Fibroblast of lung (primary cell): ENCODE measurements around the gene IFTAP. TPM values are rescaled to one million over a fixed set of nuclear protein-coding genes. Genes with fewer than 3 reads are reported as not detected.

Experiments
- DNase-seq, 2 donors: peaks; one replicate each; pipeline versions ENCODE4 v3.0.0 to v3.0.0-alpha.2; 2010; ENCODE audit warnings: low read depth in 2 of 2
- H2AFZ ChIP-seq: 2 replicates; pipeline ENCODE4 v1.5.1; 2012; ENCODE audit warnings: low read length, control low read depth, inconsistent platforms
- H3K27ac ChIP-seq: 2 replicates; pipeline ENCODE4 v1.5.1; 2011; ENCODE audit warnings: low read length, control low read depth; ENCODE audit not compliant: insufficient read depth
- H3K27me3 ChIP-seq: 2 replicates; pipeline ENCODE4 v1.5.1; 2011; ENCODE audit warnings: mild to moderate bottlenecking, low read length; ENCODE audit not compliant: control insufficient read depth, insufficient read depth
- H3K36me3 ChIP-seq: 2 replicates; pipeline ENCODE4 v1.5.1; 2011; ENCODE audit warnings: low read length; ENCODE audit not compliant: control insufficient read depth, insufficient read depth
- H3K4me1 ChIP-seq: 2 replicates; pipeline ENCODE4 v1.5.1; 2011; ENCODE audit warnings: low read length; ENCODE audit not compliant: control insufficient read depth, insufficient read depth; ENCODE audit errors: extremely low read depth
- H3K4me2 ChIP-seq: 2 replicates; pipeline ENCODE4 v1.5.1; 2011; ENCODE audit warnings: low read length, control low read depth; ENCODE audit not compliant: insufficient read depth; ENCODE audit errors: extremely low read depth
- H3K4me3 ChIP-seq, 4 experiments: fragments of 200-600 bp in 1 of 4; sonication (generic) in 1 of 4; replicated peaks in 1 of 4; 2 replicates each; pipeline ENCODE4 v1.5.1; 2011 to 2016; ENCODE audit warnings: low read length in 4 of 4, low read depth in 3 of 4, mild to moderate bottlenecking in 3 of 4, control low read depth in 2 of 4, inconsistent platforms in 1 of 4, mixed read lengths in 1 of 4; ENCODE audit not compliant: insufficient read depth in 1 of 4; ENCODE audit errors: control extremely low read depth in 1 of 4
- H3K79me2 ChIP-seq: 2 replicates; pipeline ENCODE4 v1.5.1; 2012; ENCODE audit warnings: mild to moderate bottlenecking, low read length, inconsistent platforms; ENCODE audit not compliant: control insufficient read depth, insufficient read depth
- H3K9ac ChIP-seq: 2 replicates; pipeline ENCODE4 v1.5.1; 2011; ENCODE audit warnings: mild to moderate bottlenecking, low read length, control low read depth; ENCODE audit not compliant: insufficient read depth
- H3K9me3 ChIP-seq: 2 replicates; pipeline ENCODE4 v1.5.1; 2012; ENCODE audit warnings: low read depth, low read length; ENCODE audit not compliant: control insufficient read depth, insufficient read depth
- H4K20me1 ChIP-seq: 2 replicates; pipeline ENCODE4 v1.5.1; 2011; ENCODE audit warnings: low read length; ENCODE audit not compliant: control insufficient read depth, insufficient read depth; ENCODE audit errors: extremely low read depth
- EZH2 ChIP-seq: IDR thresholded peaks from 2 replicates; pipeline ENCODE4 v1.5.1; 2012; ENCODE audit warnings: low read length, control low read depth, mild to moderate bottlenecking; ENCODE audit errors: missing control alignments
- polyA plus RNA-seq, 2 donors: library from polyadenylated mRNA; depleted of rRNA in 1 of 2; stranded (reverse) in 1 of 2; unstranded in 1 of 2; fragments of >200 nt; gene quantifications; 2 replicates each; pipeline ENCODE4 v1.2.1, GENCODE V29; 2011 to 2012; ENCODE audit warnings: missing spikeins in 1 of 2
- total RNA-seq: library from RNA; depleted of rRNA; stranded (reverse); fragments of >200 nt; gene quantifications from 2 replicates; pipeline ENCODE4 v1.2.1, GENCODE V29; 2014
- TF ChIP-seq, protein P1 (sequence below), 2 donors: IDR thresholded peaks in 1 of 2; conservative IDR thresholded peaks in 1 of 2; 1 replicate in 1 of 2; 2 replicates in 1 of 2; pipeline ENCODE4 v1.5.1; 2011 to 2012; ENCODE audit warnings: low read length in 2 of 2, control low read depth in 1 of 2, inconsistent platforms in 1 of 2, low read depth in 1 of 2, mild to moderate bottlenecking in 1 of 2

The IFTAP gene
- total and polyA plus RNA-seq, 2 donors (not counting 1 experiment from before 2014, with no cell fraction given), result 41.1 to 42.7 TPM

DNA sequence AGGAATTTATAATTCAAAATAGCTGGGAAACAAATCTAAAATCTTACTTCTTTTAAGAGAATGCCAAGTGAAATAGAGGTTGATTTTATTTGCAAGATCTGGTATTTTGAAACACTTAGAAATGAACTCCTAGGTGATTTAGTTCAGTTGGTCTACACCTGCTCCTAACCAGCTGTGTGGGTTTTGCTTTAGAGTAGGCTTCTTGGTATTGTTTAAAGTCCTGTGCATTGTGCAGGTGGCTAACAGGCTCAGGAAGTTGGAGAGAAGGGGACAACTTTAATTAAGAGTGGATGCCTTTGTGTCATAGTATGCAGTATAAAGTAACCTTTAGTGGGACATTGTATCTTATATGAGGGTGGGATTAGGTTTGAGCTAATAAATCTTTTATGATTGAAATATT is 7.8 kb downstream of the IFTAP start:
- Histone ChIP-seq H3K27me3 (no peaks in the 10 kb centered on the region), H3K36me3 (no peaks in the 10 kb centered on the region), H3K9ac (no peak overlapping the region), H3K4me3 (no peak overlapping the region), H2AFZ (no peak overlapping the region), H4K20me1 (no peaks in the 10 kb centered on the region), H3K79me2 (no peaks in the 10 kb centered on the region), H3K27ac (no peak overlapping the region), H3K4me2 (no peak overlapping the region), H3K4me1 (no peaks in the 10 kb centered on the region), H3K9me3 (no peaks in the 10 kb centered on the region)
- no peak for TF ChIP-seq EZH2
- TF ChIP-seq, protein P1, sequence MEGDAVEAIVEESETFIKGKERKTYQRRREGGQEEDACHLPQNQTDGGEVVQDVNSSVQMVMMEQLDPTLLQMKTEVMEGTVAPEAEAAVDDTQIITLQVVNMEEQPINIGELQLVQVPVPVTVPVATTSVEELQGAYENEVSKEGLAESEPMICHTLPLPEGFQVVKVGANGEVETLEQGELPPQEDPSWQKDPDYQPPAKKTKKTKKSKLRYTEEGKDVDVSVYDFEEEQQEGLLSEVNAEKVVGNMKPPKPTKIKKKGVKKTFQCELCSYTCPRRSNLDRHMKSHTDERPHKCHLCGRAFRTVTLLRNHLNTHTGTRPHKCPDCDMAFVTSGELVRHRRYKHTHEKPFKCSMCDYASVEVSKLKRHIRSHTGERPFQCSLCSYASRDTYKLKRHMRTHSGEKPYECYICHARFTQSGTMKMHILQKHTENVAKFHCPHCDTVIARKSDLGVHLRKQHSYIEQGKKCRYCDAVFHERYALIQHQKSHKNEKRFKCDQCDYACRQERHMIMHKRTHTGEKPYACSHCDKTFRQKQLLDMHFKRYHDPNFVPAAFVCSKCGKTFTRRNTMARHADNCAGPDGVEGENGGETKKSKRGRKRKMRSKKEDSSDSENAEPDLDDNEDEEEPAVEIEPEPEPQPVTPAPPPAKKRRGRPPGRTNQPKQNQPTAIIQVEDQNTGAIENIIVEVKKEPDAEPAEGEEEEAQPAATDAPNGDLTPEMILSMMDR (conservative IDR thresholded peaks at IDR 0.05 in 1 of 2, IDR thresholded peaks at IDR 0.05 in 1 of 2; ENCODE audit: low read depth in 1 of 2, low read length in 2 of 2), result no peak
- no peak for DNase-seq

DNA sequence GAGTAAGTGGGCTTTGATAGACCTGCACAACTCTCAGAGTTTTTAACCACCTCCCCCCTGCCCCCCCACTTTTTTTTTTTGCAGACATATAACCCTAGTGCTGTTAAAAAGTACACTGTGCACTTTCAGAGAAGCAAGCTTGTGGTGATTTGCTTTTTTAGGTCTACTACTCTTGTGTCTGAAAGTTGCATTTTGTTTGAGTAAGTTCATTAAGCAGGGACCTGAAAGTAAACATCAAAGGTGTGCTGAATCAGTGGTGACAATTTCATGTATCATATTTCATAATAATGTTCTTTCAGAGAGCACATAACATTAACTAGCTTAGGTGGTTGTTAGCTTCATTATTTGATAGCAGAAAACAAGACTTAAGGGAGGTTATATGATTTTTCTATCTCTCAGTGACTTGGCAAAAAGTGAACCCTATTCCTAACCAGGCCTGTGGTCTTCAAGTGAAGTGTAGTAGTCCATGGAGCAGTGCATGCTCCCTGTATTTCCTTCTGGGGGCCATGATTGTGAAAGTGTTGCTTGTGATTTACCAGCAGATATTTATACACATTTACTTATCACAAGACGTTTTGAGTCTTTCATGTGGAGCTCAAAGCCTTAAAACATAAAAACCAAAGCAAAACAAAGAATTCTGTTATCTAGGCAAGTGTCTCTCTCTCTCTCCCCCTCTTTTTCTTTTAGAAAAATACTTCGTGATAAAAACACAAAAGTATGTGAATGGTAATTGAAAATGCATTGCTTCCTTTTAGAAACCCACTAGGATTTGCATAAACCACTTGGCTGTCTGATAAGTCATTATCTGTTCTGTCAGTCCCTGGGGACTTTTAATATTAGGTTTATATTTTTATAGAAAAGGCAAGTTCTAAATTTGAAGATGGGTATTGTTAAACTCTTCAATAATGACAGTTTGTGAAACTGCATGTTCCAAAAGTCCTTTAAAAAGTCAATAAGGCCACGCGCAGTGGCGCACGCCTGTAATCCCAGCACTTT is 11.2 kb downstream of the IFTAP start:
- DNase-seq, result no peak
- Histone ChIP-seq H3K79me2 (no peaks in the 10 kb centered on the region), H3K36me3 (no peaks in the 10 kb centered on the region), H3K4me3 (no peak overlapping the region), H3K9ac (no peak overlapping the region), H3K4me1 (no peaks in the 10 kb centered on the region), H4K20me1 (no peaks in the 10 kb centered on the region), H3K27me3 (no peaks in the 10 kb centered on the region), H3K4me2 (no peak overlapping the region), H3K27ac (no peak overlapping the region), H2AFZ (no peak overlapping the region), H3K9me3 (no peaks in the 10 kb centered on the region)
- TF ChIP-seq, protein P1 (conservative IDR thresholded peaks at IDR 0.05 in 1 of 2, IDR thresholded peaks at IDR 0.05 in 1 of 2; ENCODE audit: low read depth in 1 of 2, low read length in 2 of 2), result no peak
- no peak for TF ChIP-seq EZH2

DNA sequence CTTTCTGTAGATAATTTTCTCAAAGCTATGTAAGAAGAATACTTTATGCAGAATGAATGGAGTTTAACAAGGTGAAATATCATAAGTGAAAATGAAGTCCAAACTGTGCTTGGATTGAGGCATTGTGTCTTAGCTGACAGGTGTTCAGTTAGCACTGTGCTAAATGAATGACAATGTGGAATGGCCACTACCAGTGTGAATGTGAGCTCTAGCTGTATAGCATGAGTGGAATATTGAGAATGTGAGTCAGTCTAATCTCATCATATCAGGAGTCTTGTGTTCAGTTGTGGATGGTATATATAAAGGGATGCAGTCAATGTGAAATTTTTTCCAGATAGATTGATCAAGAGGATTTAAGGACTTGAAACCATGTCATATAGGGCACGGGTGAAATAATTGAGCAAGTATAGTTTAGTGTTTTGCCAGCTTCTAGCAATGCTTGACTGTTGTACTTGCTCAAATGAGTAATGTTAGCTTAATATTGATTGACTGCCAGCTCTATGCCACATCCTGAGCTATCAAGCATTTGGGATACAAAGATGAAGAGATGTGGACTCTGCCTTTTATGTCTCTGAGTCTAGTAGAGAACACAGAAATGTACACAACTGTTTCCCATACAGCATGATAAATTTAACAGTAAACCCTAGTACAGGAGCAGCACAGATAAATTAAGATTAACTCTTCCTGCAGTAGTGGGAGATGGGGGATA is 14.3 kb downstream of the IFTAP start:
- no peak overlapping the region for H3K27ac ChIP-seq
- H2AFZ ChIP-seq, result no peak overlapping the region
- no peak overlapping the region for H3K4me3 ChIP-seq
- no peak overlapping the region for H3K4me2 ChIP-seq
- no peaks in the 10 kb centered on the region for H3K27me3 ChIP-seq
- no peaks in the 10 kb centered on the region for H3K36me3 ChIP-seq
- H3K79me2 ChIP-seq, result no peaks in the 10 kb centered on the region
- no peak for DNase-seq
- TF ChIP-seq, protein P1 (conservative IDR thresholded peaks at IDR 0.05 in 1 of 2, IDR thresholded peaks at IDR 0.05 in 1 of 2; ENCODE audit: low read depth in 1 of 2, low read length in 2 of 2), result no peak
- TF ChIP-seq EZH2, result no peak
- no peaks in the 10 kb centered on the region for H3K9me3 ChIP-seq
- no peaks in the 10 kb centered on the region for H4K20me1 ChIP-seq
- no peaks in the 10 kb centered on the region for H3K4me1 ChIP-seq
- no peak overlapping the region for H3K9ac ChIP-seq
